Ramos (cell line): Measurements from ENCODE around the gene CNTN4.

ENCODE experiments used
- in situ Hi-C: fragments of 300-500 bp; cut with MboI; formaldehyde crosslinking; loops from one replicate; pipeline ENCODE4 v1.14.3; 2022; ENCODE audit warnings: low sequenced_read_pairs; ENCODE audit not compliant: unreplicated experiment

The CNTN4 gene

GRCh38 chr3:2250783-2251182, 152.1 kb downstream of the CNTN4 start:
- in situ Hi-C loops: no loop called here

GRCh38 chr3:2261747-2262146, 163.1 kb downstream of the CNTN4 start:
- in situ Hi-C loops: no loop called here

DNA sequence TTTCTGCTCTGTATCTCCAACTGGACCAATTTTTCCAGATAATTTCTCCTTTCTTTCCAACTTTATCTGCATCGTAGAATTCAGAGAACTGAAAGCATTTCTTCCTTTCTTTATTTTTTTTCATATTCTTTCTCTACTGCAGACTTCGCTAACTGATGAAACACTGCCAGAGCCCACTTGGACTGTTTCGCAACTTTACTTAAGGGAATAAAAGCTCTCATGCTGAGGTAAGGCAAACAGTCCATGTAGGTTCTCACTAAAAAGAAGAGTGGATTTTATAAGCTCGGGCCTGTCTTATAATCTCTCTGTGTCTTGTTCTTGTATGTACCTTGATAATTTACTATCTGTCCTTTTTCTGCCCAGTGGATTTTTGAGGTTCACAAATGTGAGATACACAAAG, 163.5 kb downstream of the CNTN4 start:
- in situ Hi-C loops: no loop called here

DNA sequence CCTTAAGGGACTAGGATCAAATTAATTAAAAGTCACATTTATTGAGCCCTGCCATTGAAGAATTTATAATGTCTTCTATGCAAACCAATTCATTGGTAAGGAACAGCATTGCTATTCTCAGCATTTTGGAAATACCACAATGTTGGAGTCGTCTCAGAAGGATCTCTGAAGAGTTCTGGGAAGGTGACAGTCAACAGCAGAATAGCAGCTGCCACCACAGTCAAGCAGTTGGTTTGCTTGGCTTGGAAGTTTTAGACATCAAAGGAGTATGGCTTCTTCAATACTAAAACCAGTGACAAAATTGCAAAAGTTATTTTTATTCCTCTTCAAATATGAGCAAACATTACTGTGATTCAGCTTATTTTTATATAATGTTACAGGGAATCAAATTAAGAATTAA, 167.9 kb downstream of the CNTN4 start:
- in situ Hi-C loops: no loop called here

- in situ Hi-C loops: no loop called here
Measured at GRCh38 chr3:2268779-2269178, 170.1 kb downstream of the CNTN4 start.

- in situ Hi-C loops: no loop called here
Measured at GRCh38 chr3:2274526-2274925, 175.9 kb downstream of the CNTN4 start.

DNA sequence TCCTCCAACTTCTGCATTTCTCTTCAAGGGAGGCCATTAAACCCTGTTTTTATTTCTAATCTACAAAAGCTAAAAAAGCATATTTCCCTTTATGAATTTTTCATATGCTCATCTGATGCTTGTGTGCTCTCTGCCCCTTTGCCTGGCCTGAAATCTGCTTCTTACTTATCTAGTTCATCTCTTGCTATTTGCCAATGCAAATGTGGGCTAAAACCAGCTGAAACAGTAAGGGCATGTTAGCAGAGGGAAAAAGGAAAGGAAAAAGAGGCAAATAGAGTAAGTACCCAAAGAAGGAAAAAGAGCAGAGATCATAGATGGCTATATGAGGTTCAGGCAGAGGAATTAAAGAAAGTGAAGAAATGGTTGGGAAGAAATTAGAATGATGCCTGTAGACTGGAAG, 185.2 kb downstream of the CNTN4 start:
- in situ Hi-C loops: no loop called here

DNA sequence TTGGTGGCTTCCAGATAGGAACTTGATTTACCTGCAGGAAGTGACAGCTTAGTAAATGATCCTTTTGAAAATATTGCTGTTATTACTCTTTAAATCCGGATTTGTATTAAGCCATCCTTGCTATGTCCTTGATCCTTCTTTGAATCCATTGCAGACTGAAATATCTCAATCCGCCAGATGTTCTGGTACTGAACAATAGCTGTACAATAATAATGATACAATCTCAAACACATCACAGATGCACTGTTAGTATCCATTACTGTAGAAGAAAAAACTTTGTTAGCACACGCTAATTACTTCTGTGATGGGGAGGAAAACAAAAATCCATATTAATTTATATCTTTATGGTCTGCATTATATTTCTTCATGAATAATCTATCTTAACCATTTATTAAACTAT, 202.3 kb downstream of the CNTN4 start:
- in situ Hi-C loops: no loop called here

- in situ Hi-C loops: no loop called here
Measured at GRCh38 chr3:2301361-2301760, 202.7 kb downstream of the CNTN4 start.

- in situ Hi-C loops: no loop called here
Measured at GRCh38 chr3:2303566-2303965, 204.9 kb downstream of the CNTN4 start.

GRCh38 chr3:2311022-2311421, 212.4 kb downstream of the CNTN4 start:
- in situ Hi-C loops: no loop called here

- in situ Hi-C loops: no loop called here
Measured at GRCh38 chr3:2317521-2317920, 218.9 kb downstream of the CNTN4 start.

- in situ Hi-C loops: no loop called here
Measured at GRCh38 chr3:2334921-2335320, 236.3 kb downstream of the CNTN4 start.

- in situ Hi-C loops: no loop called here
Measured at GRCh38 chr3:2343031-2343682, 244.5 kb downstream of the CNTN4 start.

DNA sequence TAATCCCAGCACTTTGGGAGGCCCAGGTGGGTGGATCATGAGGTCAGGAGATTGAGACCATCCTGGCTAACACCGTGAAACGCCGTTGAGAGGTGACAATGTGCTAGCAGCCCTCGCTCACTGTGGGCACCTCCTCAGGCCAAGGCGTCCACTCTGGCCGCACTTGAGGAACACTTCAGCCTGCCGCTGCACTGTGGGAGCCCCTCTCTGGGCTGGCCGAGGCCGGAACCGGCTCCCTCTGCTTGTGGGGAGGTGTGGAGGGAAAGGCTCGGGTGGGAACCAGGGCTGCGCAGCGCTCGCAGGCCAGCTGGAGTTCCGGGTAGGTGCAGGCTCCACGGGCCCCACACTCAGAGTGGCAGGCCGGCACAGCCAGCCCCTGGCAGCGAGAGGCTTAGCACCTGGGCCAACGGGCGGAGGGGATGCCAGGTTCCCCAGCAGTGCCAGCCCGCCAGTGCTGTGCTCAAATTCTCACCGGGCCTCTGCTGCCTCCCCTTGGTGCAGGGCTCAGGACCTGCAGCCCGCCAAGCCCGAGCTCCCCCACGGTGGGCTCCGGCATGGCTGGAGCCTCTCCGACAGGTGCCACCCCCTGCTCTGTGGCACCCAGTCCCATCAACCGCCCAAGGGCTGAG, 253.6 kb downstream of the CNTN4 start:
- in situ Hi-C loops: no loop called here

- in situ Hi-C loops: no loop called here
Measured at GRCh38 chr3:2354702-2355101, 256.0 kb downstream of the CNTN4 start.

DNA sequence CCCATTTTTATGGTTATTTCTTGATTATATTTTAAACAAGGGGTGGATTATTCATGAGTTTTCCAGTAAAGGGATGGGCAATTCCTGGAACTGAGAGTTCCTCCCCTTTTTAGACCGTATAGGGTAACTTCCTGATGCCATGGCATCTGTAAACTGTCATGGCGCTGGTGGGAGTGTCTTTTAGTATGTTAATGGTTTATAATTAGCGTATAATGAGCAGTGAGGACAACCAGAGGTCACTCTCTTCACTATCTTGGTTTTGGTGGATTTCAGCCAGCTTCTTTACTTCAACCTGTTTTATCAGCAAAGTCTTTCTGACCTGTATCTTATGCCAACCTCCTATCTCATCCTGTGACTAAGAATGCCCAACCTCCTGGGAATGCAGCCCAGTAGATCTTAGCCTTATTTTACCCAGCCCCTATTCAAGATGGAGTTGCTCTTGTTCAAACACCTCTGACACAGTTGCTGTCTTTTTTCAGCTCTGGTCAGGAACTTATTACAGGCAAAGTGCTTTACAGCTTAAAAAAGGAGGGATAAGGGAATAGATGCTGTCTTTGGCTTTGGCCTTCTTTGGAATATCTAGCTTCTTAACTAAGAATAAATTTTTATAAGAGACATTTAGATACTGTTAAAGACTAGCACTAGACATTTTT, 257.8 kb downstream of the CNTN4 start:
- in situ Hi-C loops: no loop called here

GRCh38 chr3:2360815-2361214, 262.1 kb downstream of the CNTN4 start:
- in situ Hi-C loops: no loop called here

DNA sequence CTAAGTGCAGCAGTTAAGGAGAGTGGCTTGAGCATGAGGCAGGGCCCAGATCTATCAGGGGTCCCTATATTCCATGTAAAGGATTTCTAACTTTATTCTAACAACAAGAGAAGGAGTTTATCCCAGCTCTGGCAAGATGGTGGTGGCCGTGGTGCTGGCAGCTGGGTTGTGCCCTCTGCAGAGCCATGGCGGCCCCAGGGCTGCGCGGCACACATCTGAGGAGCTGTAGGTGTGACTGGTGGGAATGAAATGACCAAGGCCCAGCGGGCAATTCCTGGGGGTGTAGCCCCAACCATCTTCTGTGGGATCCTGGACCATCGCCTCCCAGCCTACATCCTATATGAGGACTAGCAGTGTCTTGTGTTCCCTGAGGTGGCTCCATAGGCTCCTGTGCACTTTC, 263.5 kb downstream of the CNTN4 start:
- in situ Hi-C loops: no loop called here

DNA sequence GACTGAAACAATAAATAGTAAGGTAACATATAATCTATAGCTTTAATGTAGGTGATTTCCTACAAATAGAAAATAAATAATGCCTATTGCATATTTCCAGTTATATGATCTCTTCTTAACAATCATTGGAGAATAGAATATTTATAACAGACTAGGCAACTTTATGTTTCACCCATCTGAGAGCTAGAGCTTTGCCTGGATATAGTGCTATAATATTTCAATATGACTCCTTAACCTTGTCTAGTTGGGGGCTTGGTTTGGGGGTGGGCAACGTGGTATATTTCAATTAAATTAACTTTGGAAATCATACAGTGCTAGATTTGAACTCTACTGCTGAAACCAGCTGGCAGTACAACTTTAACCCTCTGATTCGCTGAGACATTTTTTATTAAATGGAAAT, 265.2 kb downstream of the CNTN4 start:
- in situ Hi-C loops: no loop called here

DNA sequence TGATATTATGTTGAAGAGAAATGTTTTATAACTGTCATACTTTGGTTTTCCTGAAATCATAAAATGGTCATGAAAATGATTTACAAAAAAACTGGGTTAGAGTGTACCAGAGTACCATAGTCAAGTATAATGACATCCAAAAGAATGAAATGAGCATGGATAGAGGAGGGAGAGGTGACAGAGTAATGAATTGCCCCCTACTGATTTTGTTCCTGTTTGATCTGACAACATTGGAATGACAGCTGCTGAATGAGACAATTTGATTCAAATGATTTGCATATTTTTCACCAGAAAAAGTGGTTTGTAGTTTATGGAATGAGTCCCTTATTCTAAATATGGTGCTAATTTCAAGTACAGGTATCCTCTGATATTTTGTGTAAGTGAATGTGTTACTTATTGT, 271.7 kb downstream of the CNTN4 start:
- in situ Hi-C loops: no loop called here

DNA sequence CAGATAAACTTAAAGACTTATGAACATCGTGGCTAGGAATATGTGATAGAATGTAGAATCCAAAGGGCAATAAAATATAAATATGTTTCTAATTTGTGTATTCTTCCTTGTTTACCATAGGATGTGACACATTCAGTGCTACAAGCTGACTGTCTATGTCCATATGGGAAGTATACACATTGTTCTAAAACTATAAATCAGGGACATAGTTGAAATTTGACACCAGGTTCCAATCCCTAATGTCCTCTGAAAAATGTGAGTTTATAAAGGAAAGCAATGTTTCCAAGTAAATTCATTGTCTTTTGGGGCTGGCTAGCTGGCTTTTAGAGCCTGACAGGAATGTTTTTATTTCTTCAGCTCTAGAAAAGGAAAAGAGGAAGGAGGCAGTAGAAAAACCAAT, 273.6 kb downstream of the CNTN4 start:
- in situ Hi-C loops: no loop called here
